Liver (tissue), 9 donors: ENCODE results near the gene JDP2. TPM values are rescaled to one million over a fixed set of nuclear protein-coding genes. Genes with fewer than 3 reads are reported as not detected.

Experiments
- DNase-seq: peaks from one replicate; pipeline ENCODE4 v3.0.0-alpha.2; 2017; ENCODE audit warnings: low spot score
- H3K27ac ChIP-seq, 2 donors: one replicate each; pipeline ENCODE4 v1.7.0; 2013; ENCODE audit warnings: inconsistent platforms in 2 of 2, low read length in 2 of 2, control low read depth in 1 of 2, low read depth in 1 of 2, mild to moderate bottlenecking in 1 of 2
- H3K27me3 ChIP-seq, 4 donors: one replicate each; pipeline versions ENCODE4 v1.6.1 to v1.7.0; 2013; ENCODE audit warnings: low read length in 3 of 4, inconsistent platforms in 1 of 4, mild to moderate bottlenecking in 1 of 4, moderate library complexity in 1 of 4; ENCODE audit not compliant: control insufficient read depth in 4 of 4, insufficient read depth in 4 of 4
- H3K36me3 ChIP-seq, 4 donors: one replicate each; pipeline versions ENCODE4 v1.6.1 to v1.7.0; 2013; ENCODE audit warnings: low read length in 3 of 4, mild to moderate bottlenecking in 3 of 4, low read depth in 1 of 4, moderate library complexity in 1 of 4; ENCODE audit not compliant: control insufficient read depth in 4 of 4, insufficient read depth in 3 of 4
- H3K4me1 ChIP-seq, 4 donors: one replicate each; pipeline versions ENCODE4 v1.6.1 to v1.7.0; 2013; ENCODE audit warnings: low read length in 3 of 4, mild to moderate bottlenecking in 3 of 4, moderate library complexity in 1 of 4; ENCODE audit not compliant: control insufficient read depth in 4 of 4, insufficient read depth in 4 of 4
- H3K4me3 ChIP-seq, 3 donors: one replicate each; pipeline versions ENCODE4 v1.6.1 to v1.7.0; 2013; ENCODE audit warnings: low read length in 3 of 3, control low read depth in 1 of 3, low read depth in 1 of 3, mild to moderate bottlenecking in 1 of 3
- H3K9ac ChIP-seq, 2 donors: one replicate each; pipeline ENCODE4 v1.7.0; 2013; ENCODE audit warnings: low read length in 2 of 2, mild to moderate bottlenecking in 2 of 2, moderate library complexity in 2 of 2, control low read depth in 1 of 2, low read depth in 1 of 2
- H3K9me3 ChIP-seq, 4 donors: one replicate each; pipeline versions ENCODE4 v1.6.1 to v1.7.0; 2013; ENCODE audit warnings: low read length in 3 of 4; ENCODE audit not compliant: control insufficient read depth in 4 of 4
- CTCF ChIP-seq: fragments of 150-350 bp; IDR thresholded peaks from 2 replicates; pipeline ENCODE4 v1.5.1; 2017; ENCODE audit warnings: improper control_type of control experiment, low read depth, low read length; ENCODE audit not compliant: missing input control
- FOXA1 ChIP-seq: IDR thresholded peaks from 2 replicates; pipeline ENCODE4 v1.6.1; 2016; ENCODE audit warnings: antibody characterized with exemption
- FOXA2 ChIP-seq: IDR thresholded peaks from 2 replicates; pipeline ENCODE4 v1.6.1; 2016; ENCODE audit warnings: antibody characterized with exemption
- GABPA ChIP-seq, 2 donors: IDR thresholded peaks in 1 of 2; conservative IDR thresholded peaks in 1 of 2; 2 replicates each; pipeline ENCODE4 v1.6.1; 2016; ENCODE audit warnings: antibody characterized with exemption in 2 of 2, mild to moderate bottlenecking in 1 of 2, moderate library complexity in 1 of 2
- HNF4G ChIP-seq: IDR thresholded peaks from 2 replicates; pipeline ENCODE4 v1.6.1; 2016; ENCODE audit warnings: antibody characterized with exemption
- NR2F2 ChIP-seq: IDR thresholded peaks from 2 replicates; pipeline ENCODE4 v1.6.1; 2016; ENCODE audit warnings: antibody characterized with exemption
- RAD21 ChIP-seq, 2 donors: IDR thresholded peaks; 2 replicates each; pipeline ENCODE4 v1.6.1; 2016; ENCODE audit warnings: antibody characterized with exemption in 2 of 2, mild to moderate bottlenecking in 2 of 2
- REST ChIP-seq: IDR thresholded peaks from 2 replicates; pipeline ENCODE4 v1.6.1; 2016; ENCODE audit warnings: antibody characterized with exemption, mild to moderate bottlenecking
- SP1 ChIP-seq: IDR thresholded peaks from 2 replicates; pipeline ENCODE4 v1.6.1; 2018; ENCODE audit warnings: antibody characterized with exemption, mild to moderate bottlenecking
- TAF1 ChIP-seq: conservative IDR thresholded peaks from 2 replicates; pipeline ENCODE4 v1.6.1; 2016; ENCODE audit warnings: antibody characterized with exemption, mild to moderate bottlenecking
- YY1 ChIP-seq: IDR thresholded peaks from 2 replicates; pipeline ENCODE4 v1.6.1; 2016; ENCODE audit warnings: antibody characterized with exemption, mild to moderate bottlenecking
- WGBS: extraction: QIAGEN DNeasy Blood & Tissue Kit; methylation state at CpG from one replicate; pipeline ENCODE4 v1.1.7; 2013; 5-methylcytosine and 5-hydroxymethylcytosine counted together
- polyA plus RNA-seq, 2 donors: library from polyadenylated mRNA; stranded (reverse) in 1 of 2; unstranded in 1 of 2; fragments of 200-250 nt in 1 of 2; fragments of >200 nt in 1 of 2; fragmentation: Nextera tagmentation in 1 of 2; extraction: Ambion mirVana in 1 of 2; gene quantifications; one replicate each; pipeline versions ENCODE4 v1.2.1 to v1.2.3, GENCODE V29; 2013 to 2015
- total RNA-seq, 2 donors: library from RNA; depleted of rRNA; stranded (reverse); fragments of >200 nt; gene quantifications; one replicate each; pipeline ENCODE4 v1.2.3, GENCODE V29; 2014
- TF ChIP-seq, protein P1 (sequence below): IDR thresholded peaks from 2 replicates; pipeline ENCODE4 v1.6.1; 2016; ENCODE audit warnings: antibody characterized with exemption
- TF ChIP-seq, protein P2 (sequence below): IDR thresholded peaks from 2 replicates; pipeline ENCODE4 v1.6.1; 2016; ENCODE audit warnings: antibody characterized with exemption
- donor health status: healthy.
- donor health status: healthy.
- donor health status: healthy.
- donor health status: healthy.
- donor health status: healthy.

JDP2 gene
- total and polyA plus RNA-seq, 4 donors, result 2.4 to 14.6 (median 8.7) TPM

DNA sequence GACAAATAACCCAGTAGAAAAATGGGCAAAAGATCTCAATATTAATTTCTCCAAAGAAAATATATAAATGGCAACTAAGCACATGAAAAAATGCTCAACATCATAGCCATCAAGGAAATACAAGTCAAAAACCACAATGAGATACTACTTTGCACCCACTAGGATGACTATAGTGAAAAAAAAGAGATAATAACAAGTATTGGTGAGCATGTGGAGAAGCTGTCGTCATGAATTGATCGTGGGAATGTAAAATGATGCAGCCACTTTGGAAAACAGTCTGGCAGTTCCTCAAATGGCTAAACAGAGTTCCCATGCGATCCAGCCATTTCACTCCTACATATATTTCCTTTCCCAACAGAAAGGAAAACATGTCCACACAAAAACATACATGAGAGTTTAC, 18.1 kb downstream of the JDP2 start:
- Histone ChIP-seq H3K4me1 (peaks cover 6 to 34% (median 29%) of the 10 kb centered on the region in 4 donors), H3K9me3 (no peaks in the 10 kb centered on the region), H3K4me3 (no peak overlapping the region), H3K9ac (no peak overlapping the region), H3K36me3 (peaks cover 0 to 3% (median 1%) of the 10 kb centered on the region in 4 donors), H3K27me3 (no peaks in the 10 kb centered on the region), H3K27ac (no peak overlapping the region)
- WGBS, result 86% methylated on average over 3 of the region's 3 CpGs
- TF ChIP-seq NR2F2 (no peak), SP1 (no peak), FOXA2 (no peak), HNF4G (no peak), CTCF (no peak), REST (no peak), YY1 (no peak), RAD21 (IDR thresholded peaks at IDR 0.05) (no peak), FOXA1 (no peak)
- TF ChIP-seq, protein P1, sequence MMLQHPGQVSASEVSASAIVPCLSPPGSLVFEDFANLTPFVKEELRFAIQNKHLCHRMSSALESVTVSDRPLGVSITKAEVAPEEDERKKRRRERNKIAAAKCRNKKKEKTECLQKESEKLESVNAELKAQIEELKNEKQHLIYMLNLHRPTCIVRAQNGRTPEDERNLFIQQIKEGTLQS, result no peak
- TF ChIP-seq, protein P2, sequence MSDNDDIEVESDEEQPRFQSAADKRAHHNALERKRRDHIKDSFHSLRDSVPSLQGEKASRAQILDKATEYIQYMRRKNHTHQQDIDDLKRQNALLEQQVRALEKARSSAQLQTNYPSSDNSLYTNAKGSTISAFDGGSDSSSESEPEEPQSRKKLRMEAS, result no peak
- no peak for DNase-seq

DNA sequence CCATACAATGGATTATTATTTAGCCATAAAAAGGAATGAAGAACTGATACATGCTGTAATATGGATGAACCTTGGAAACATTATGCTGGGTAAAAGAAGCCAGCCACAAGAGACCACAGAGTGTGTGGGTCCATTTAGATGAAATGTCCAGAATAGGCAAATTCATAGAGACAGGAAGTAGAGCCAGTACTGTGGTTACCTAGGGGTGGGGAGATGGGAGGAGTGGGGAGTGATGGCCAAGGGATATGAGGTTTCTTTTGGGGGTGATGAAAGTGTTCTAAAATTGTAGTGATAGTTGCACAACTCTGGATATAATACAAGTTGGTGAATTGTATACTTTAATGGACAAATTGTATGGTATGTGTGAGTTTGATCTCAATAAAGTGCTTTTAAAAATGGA, 18.6 kb downstream of the JDP2 start:
- no peaks in the 10 kb centered on the region for H3K27me3 ChIP-seq
- no peak for DNase-seq
- H3K9me3 ChIP-seq, result no peaks in the 10 kb centered on the region
- peaks cover 9 to 34% (median 29%) of the 10 kb centered on the region in 4 donors for H3K4me1 ChIP-seq
- no peak overlapping the region for H3K9ac ChIP-seq
- no peak overlapping the region for H3K4me3 ChIP-seq
- H3K36me3 ChIP-seq, result peaks cover 0 to 3% (median 1%) of the 10 kb centered on the region in 4 donors
- no peak overlapping the region for H3K27ac ChIP-seq
- no peak for TF ChIP-seq GABPA (IDR thresholded peaks at IDR 0.05 in 1 of 2, conservative IDR thresholded peaks at IDR 0.05 in 1 of 2)
- TF ChIP-seq YY1, result no peak
- TF ChIP-seq RAD21 (IDR thresholded peaks at IDR 0.05), result no peak
- no peak for TF ChIP-seq TAF1
- no peak for TF ChIP-seq SP1
- TF ChIP-seq, protein P2, result no peak
